ENCODE results near the gene LDOC1.
"Not testable (repeated sequence)": the region's sequence is repeated elsewhere in the genome, so short reads cannot be mapped to it uniquely, and the experiment has no call there.

The LDOC1 gene

GRCh38 chrX:141185366-141185765, 8.4 kb upstream of the LDOC1 start:
- Mint-ChIP-seq H3K36me3 (ENCODE audit: low read depth) (peaks cover 4% of the 10 kb centered on the region), H3K4me1 (no peaks in the 10 kb centered on the region), H3K9me3 (peaks cover 53% of the 10 kb centered on the region), H3K4me3 (no peak overlapping the region), H3K27me3 (ENCODE audit: low read depth, poor library complexity) (no peaks in the 10 kb centered on the region), H3K27ac (no peak overlapping the region)
- DNase-seq, result no peak
- TF ChIP-seq CTCF (IDR thresholded peaks at IDR 0.05), result no peak

DNA sequence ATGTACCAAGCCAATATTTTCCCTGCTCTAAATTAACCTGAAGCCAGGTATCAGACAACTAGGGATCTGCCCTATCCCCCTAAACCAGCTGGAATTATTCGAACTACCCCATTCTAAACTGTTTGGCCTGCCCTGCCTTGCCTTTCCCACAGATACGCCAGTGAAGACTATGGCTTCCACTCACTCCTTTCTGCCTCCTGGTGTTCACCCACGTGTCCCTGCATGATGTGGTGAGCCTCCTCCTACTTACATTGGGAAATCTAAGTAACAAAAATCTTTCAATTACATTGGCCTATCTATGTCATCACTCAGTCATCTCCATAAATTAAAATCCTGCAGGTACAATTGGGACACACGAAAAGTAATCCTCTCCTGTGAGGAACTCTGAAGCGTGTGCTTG, 6.1 kb upstream of the LDOC1 start:
- Mint-ChIP-seq H3K27ac (no peak overlapping the region), H3K27me3 (ENCODE audit: low read depth, poor library complexity) (no peaks in the 10 kb centered on the region), H3K9me3 (peaks cover 54% of the 10 kb centered on the region), H3K4me3 (no peak overlapping the region), H3K4me1 (no peaks in the 10 kb centered on the region), H3K36me3 (ENCODE audit: low read depth) (no peaks in the 10 kb centered on the region)
- DNase-seq, result no peak
- no peak for TF ChIP-seq CTCF (IDR thresholded peaks at IDR 0.05)

DNA sequence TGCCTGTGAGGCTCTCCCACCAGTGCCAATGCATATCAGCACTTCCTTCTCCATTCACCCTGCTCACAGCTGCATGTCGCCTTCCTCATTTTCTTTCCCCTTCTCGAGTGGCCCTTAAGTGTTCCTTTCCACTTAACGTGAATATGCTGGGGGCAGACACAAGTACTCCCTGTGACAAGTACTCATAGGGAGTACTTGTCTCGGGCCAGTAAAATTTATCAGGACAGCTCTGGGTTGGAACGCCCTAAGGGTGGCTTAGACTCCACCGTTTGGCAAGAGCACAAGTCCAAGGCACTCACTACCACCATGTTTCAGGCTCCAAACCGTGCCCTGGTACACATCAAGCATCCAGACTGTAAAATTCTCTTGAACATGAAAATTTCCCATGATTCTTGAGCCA, 3.9 kb upstream of the LDOC1 start:
- H3K36me3 Mint-ChIP-seq (ENCODE audit: low read depth), result no peaks in the 10 kb centered on the region
- H3K27ac Mint-ChIP-seq, result no peak overlapping the region
- no peak for TF ChIP-seq CTCF (IDR thresholded peaks at IDR 0.05)
- DNase-seq, result no peak
- peaks cover 4% of the 10 kb centered on the region for H3K4me1 Mint-ChIP-seq
- no peak overlapping the region for H3K4me3 Mint-ChIP-seq
- H3K9me3 Mint-ChIP-seq, result peaks cover 51% of the 10 kb centered on the region
- H3K27me3 Mint-ChIP-seq (ENCODE audit: low read depth, poor library complexity), result no peaks in the 10 kb centered on the region

DNA sequence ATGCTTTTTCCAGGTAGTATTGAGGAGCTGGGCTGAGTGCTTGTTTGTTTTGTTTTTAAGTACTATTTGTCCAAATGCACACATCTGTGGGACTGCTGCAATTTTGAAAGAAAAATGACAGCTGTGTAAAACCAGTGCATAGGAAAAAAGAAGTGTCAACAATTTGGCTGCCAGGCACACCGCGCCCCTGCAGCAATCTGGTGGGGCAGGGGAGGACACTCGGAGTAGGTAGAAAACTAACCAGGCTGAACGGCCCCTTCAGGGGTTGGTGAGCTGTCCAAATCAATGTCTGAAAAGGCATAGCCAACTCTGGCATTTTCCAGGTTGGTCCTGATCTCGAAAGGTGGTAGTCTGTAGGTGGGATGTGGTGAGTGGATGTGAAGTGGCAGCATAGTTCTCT, 1.1 kb downstream of the LDOC1 start:
- Mint-ChIP-seq H3K36me3 (ENCODE audit: low read depth) (peaks cover 10% of the 10 kb centered on the region), H3K4me3 (peak overlapping the region; percentile 91), H3K9me3 (peaks cover 59% of the 10 kb centered on the region), H3K27me3 (ENCODE audit: low read depth, poor library complexity) (no peaks in the 10 kb centered on the region), H3K4me1 (peaks cover 9% of the 10 kb centered on the region), H3K27ac (peak overlapping the region; percentile 13)
- no peak for DNase-seq
- TF ChIP-seq CTCF (IDR thresholded peaks at IDR 0.05), result no peak

- peaks cover 5% of the 10 kb centered on the region for H3K36me3 Mint-ChIP-seq (ENCODE audit: low read depth)
- no peak overlapping the region for H3K27ac Mint-ChIP-seq
- peaks cover 20% of the 10 kb centered on the region for H3K9me3 Mint-ChIP-seq
- no peaks in the 10 kb centered on the region for H3K27me3 Mint-ChIP-seq (ENCODE audit: low read depth, poor library complexity)
- no peak overlapping the region for H3K4me3 Mint-ChIP-seq
- no peak for DNase-seq
- no peaks in the 10 kb centered on the region for H3K4me1 Mint-ChIP-seq
- TF ChIP-seq CTCF (IDR thresholded peaks at IDR 0.05), result no peak
These were observed 12.5 kb downstream of the LDOC1 start for GRCh38 chrX:141164406-141164805.

DNA sequence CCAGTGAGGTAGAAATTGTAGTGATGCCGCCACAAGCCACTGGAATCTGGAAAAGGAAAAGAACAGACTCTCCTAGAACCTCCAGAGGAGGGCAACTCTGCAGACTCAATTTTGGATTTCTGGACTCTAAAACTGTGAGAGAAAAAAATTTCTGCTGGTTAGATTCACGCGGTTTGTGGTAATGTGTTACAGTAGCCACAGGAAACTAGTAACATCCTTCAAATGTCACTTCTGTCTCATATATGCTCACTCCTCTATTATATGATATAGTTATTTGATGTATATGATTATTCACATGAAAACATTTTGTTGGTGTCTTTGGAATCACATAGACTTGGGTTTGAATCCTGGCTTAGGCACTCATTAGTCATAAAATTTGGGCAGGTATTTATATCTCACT, 18.8 kb downstream of the LDOC1 start:
- Mint-ChIP-seq H3K27ac (no peak overlapping the region), H3K4me3 (no peak overlapping the region), H3K27me3 (ENCODE audit: low read depth, poor library complexity) (no peaks in the 10 kb centered on the region), H3K36me3 (ENCODE audit: low read depth) (no peaks in the 10 kb centered on the region), H3K4me1 (no peaks in the 10 kb centered on the region), H3K9me3 (peaks cover 54% of the 10 kb centered on the region)
- no peak for DNase-seq
- TF ChIP-seq CTCF (IDR thresholded peaks at IDR 0.05), result no peak

DNA sequence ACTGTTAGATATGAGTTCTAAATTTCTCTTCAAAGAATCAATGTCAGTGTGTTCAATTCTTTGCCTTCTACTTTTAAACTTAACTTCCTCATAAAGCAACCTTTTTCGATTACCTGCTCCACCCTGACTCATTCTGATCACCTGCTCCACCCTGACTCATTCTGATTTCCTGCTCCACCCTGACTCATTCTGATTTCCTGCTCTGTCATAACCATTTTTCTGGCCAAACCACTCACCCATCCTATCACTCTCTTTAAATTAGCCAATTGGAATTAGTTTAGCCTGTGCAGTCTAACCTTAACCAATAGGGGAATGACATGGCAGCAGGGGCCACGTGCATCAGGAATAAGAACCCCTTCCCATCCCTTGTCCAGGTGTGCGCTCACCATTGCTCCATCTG, 21.7 kb downstream of the LDOC1 start:
- H3K9me3 Mint-ChIP-seq, result peaks cover 55% of the 10 kb centered on the region
- not testable (repeated sequence) for DNase-seq; H3K27me3 Mint-ChIP-seq (ENCODE audit: low read depth, poor library complexity); H3K4me1 Mint-ChIP-seq; H3K4me3 Mint-ChIP-seq; H3K27ac Mint-ChIP-seq; H3K36me3 Mint-ChIP-seq (ENCODE audit: low read depth)

Data from nephron progenitor cell (in vitro differentiated cells).